Panc1 (cell line): ENCODE measurements around the gene OR5M11. TPM values are rescaled to one million over a fixed set of nuclear protein-coding genes. Genes with fewer than 3 reads are reported as not detected.
"Not testable (repeated sequence)": the region's sequence is repeated elsewhere in the genome, so short reads cannot be mapped to it uniquely, and the experiment has no call there.

Source experiments
- ATAC-seq: fragments of 200-7000 bp; cut with Tn5 transposase; 2 replicates; pipeline ENCODE4 v1.9.1; 2020; ENCODE audit warnings: mild to moderate bottlenecking, moderate library complexity
- Bru-seq: library from RNA; stranded (reverse); fragments of 400-500 nt; gene quantifications from one replicate; lab custom pipeline; 2021; lab: Mats Ljungman, UMichigan
- BruChase-seq, 2 experiments: library from RNA; stranded (reverse); fragments of 400-500 nt; gene quantifications; one replicate each; lab custom pipeline; 2021; lab: Mats Ljungman, UMichigan
- BruUV-seq: library from RNA; stranded (reverse); fragments of 400-500 nt; replicated peaks from 2 replicates; lab custom pipeline; 2021; lab: Mats Ljungman, UMichigan
- CTCF ChIA-PET: fragments of 300-600 bp; sonication (Branson Sonifier 250); formaldehyde crosslinking; loops from one replicate; lab custom pipeline; 2022; ENCODE audit warnings: antibody characterized with exemption; lab: Charles Lee
- POLR2A ChIA-PET: fragments of 300-600 bp; sonication (Branson Sonifier 250); formaldehyde crosslinking; loops from one replicate; lab custom pipeline; 2022; ENCODE audit warnings: antibody characterized with exemption; lab: Charles Lee
- DNase-seq: peaks from one replicate; pipeline ENCODE4 v3.0.0-alpha.2; 2010; ENCODE audit warnings: low read depth, low spot score
- H3K27ac ChIP-seq: 2 replicates; pipeline ENCODE4 v1.5.1; 2011; ENCODE audit warnings: mild to moderate bottlenecking, low read length, inconsistent platforms
- H3K27me3 ChIP-seq: fragments of 200-500 bp; sonication (Bioruptor generic); 2 replicates; pipeline ENCODE4 v1.6.0; 2014; ENCODE audit warnings: low read length, inconsistent platforms; ENCODE audit not compliant: control insufficient read depth, insufficient read depth
- H3K36me3 ChIP-seq: fragments of 200-500 bp; sonication (Bioruptor generic); 2 replicates; pipeline ENCODE4 v1.5.1; 2014; ENCODE audit warnings: inconsistent platforms, mild to moderate bottlenecking, low read length, moderate library complexity; ENCODE audit not compliant: control insufficient read depth, insufficient read depth
- H3K4me1 ChIP-seq: 2 replicates; pipeline ENCODE4 v1.5.1; 2011; ENCODE audit warnings: inconsistent platforms, mild to moderate bottlenecking, low read length, moderate library complexity; ENCODE audit not compliant: control insufficient read depth, insufficient read depth
- H3K4me3 ChIP-seq, 2 experiments: 2 replicates each; pipeline ENCODE4 v1.5.1; 2011 to 2012; ENCODE audit warnings: low read depth in 2 of 2, low read length in 2 of 2, mild to moderate bottlenecking in 2 of 2, inconsistent platforms in 1 of 2, moderate library complexity in 1 of 2
- H3K9me3 ChIP-seq: fragments of 200-500 bp; sonication (Bioruptor generic); 2 replicates; pipeline ENCODE4 v1.5.1; 2014; ENCODE audit warnings: low read depth, mild to moderate bottlenecking, inconsistent platforms, low read length, moderate library complexity; ENCODE audit not compliant: control insufficient read depth, insufficient read depth
- POLR2AphosphoS5 ChIP-seq: IDR thresholded peaks from 2 replicates; pipeline ENCODE4 v1.6.1; 2012; ENCODE audit warnings: mild to moderate bottlenecking, low read depth, low read length, moderate library complexity
- SIN3A ChIP-seq: IDR thresholded peaks from 2 replicates; pipeline ENCODE4 v1.6.1; 2012; ENCODE audit warnings: low read depth, mild to moderate bottlenecking, low read length, moderate library complexity, borderline replicate concordance; ENCODE audit not compliant: insufficient read depth
- TCF7L2 ChIP-seq: IDR thresholded peaks from 2 replicates; pipeline ENCODE4 v1.6.1; 2011; ENCODE audit warnings: mild to moderate bottlenecking, low read depth, low read length, inconsistent platforms
- in situ Hi-C: cut with HindIII; loops from 2 replicates; pipeline ENCODE4 v1.10.0; 2016; ENCODE audit warnings: low sequenced_read_pairs, low pct_unique_long_range_greater_than_20kb
- intact Hi-C: fragments of 100-400 bp; cut with micrococcal nuclease; formaldehyde crosslinking; loops from one replicate; pipeline ENCODE4 v1.10.0; 2022; ENCODE audit not compliant: unreplicated experiment
- long read RNA-seq: library from polyadenylated mRNA; unstranded; transcript quantifications from one replicate; pipeline ENCODE4 v2.0.0, GENCODE V29; 2021; ENCODE audit not compliant: unreplicated experiment
- polyA plus RNA-seq: library from polyadenylated mRNA; unstranded; fragments of >200 nt; gene quantifications from one replicate; pipeline ENCODE4 v1.2.1, GENCODE V29; 2012; ENCODE audit warnings: missing spikeins; ENCODE audit not compliant: insufficient read length
- total RNA-seq: library from RNA; stranded (reverse); gene quantifications from one replicate; pipeline ENCODE4 v1.2.1, GENCODE V29; 2021; ENCODE audit not compliant: unreplicated experiment
- TF ChIP-seq, protein P1 (sequence below): fragments of 450-650 bp; IDR thresholded peaks from 2 replicates; pipeline ENCODE4 v1.5.1; 2017; ENCODE audit warnings: mild to moderate bottlenecking
- TF ChIP-seq, protein P2 (sequence below), 2 experiments: IDR thresholded peaks; 2 replicates each; pipeline ENCODE4 v1.6.1; 2011 to 2012; ENCODE audit warnings: low read depth in 2 of 2, control low read depth in 1 of 2, low read length in 1 of 2, mild to moderate bottlenecking in 1 of 2, moderate library complexity in 1 of 2; ENCODE audit not compliant: insufficient read depth in 1 of 2

Gene OR5M11
- total RNA-seq (not detected), Bru-seq, nascent RNA (not detected), BruChase-seq, experiment 1, labeled RNA remaining after a 2-hour chase (not detected), BruChase-seq, experiment 2, labeled RNA remaining after a 6-hour chase (not detected)
- polyA plus RNA-seq: not detected
- long read RNA-seq: 0 reads

DNA sequence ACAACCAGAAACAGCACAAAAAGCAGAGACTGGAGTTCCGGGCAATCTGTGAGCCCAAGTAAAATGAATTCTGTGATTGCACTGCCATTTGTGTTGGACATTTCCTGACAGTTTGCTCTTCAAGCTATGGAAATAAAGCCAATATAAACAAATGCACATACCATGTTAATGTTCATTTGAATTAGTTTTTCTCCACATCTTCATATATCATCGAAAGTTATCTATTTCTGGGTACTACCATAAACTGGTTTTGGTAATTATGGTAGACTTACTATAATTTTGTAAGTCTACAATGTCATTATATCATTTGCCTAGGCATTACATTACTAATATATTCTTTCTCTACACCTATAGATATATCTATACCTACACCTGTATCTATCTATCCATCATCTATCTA is at the start of gene OR5M11:
Gene OR5M11, minus strand, starts transcription at position 101 of the 400 bp plus-strand sequence. Its CDS starts 0 bp downstream, at position 101.
- Histone ChIP-seq H3K36me3 (no peaks in the 10 kb centered on the region), H3K27ac (no peak within 1 kb of the TSS), H3K4me1 (no peaks in the 10 kb centered on the region), H3K27me3 (no peaks in the 10 kb centered on the region), H3K9me3 (no peaks in the 10 kb centered on the region), H3K4me3 (no peak within 1 kb of the TSS)
- DNase-seq (no peak), ATAC-seq (no peak)
- in situ Hi-C loops (no loop called here), intact Hi-C loops (no loop called here)
- no TSS peak for BruUV-seq
- CTCF ChIA-PET: no interaction called here
- TF ChIP-seq POLR2AphosphoS5: no peak
- TF ChIP-seq, protein P1, sequence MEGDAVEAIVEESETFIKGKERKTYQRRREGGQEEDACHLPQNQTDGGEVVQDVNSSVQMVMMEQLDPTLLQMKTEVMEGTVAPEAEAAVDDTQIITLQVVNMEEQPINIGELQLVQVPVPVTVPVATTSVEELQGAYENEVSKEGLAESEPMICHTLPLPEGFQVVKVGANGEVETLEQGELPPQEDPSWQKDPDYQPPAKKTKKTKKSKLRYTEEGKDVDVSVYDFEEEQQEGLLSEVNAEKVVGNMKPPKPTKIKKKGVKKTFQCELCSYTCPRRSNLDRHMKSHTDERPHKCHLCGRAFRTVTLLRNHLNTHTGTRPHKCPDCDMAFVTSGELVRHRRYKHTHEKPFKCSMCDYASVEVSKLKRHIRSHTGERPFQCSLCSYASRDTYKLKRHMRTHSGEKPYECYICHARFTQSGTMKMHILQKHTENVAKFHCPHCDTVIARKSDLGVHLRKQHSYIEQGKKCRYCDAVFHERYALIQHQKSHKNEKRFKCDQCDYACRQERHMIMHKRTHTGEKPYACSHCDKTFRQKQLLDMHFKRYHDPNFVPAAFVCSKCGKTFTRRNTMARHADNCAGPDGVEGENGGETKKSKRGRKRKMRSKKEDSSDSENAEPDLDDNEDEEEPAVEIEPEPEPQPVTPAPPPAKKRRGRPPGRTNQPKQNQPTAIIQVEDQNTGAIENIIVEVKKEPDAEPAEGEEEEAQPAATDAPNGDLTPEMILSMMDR: no peak
- no peak for TF ChIP-seq TCF7L2
- no peak for TF ChIP-seq SIN3A
- TF ChIP-seq, protein P2, sequence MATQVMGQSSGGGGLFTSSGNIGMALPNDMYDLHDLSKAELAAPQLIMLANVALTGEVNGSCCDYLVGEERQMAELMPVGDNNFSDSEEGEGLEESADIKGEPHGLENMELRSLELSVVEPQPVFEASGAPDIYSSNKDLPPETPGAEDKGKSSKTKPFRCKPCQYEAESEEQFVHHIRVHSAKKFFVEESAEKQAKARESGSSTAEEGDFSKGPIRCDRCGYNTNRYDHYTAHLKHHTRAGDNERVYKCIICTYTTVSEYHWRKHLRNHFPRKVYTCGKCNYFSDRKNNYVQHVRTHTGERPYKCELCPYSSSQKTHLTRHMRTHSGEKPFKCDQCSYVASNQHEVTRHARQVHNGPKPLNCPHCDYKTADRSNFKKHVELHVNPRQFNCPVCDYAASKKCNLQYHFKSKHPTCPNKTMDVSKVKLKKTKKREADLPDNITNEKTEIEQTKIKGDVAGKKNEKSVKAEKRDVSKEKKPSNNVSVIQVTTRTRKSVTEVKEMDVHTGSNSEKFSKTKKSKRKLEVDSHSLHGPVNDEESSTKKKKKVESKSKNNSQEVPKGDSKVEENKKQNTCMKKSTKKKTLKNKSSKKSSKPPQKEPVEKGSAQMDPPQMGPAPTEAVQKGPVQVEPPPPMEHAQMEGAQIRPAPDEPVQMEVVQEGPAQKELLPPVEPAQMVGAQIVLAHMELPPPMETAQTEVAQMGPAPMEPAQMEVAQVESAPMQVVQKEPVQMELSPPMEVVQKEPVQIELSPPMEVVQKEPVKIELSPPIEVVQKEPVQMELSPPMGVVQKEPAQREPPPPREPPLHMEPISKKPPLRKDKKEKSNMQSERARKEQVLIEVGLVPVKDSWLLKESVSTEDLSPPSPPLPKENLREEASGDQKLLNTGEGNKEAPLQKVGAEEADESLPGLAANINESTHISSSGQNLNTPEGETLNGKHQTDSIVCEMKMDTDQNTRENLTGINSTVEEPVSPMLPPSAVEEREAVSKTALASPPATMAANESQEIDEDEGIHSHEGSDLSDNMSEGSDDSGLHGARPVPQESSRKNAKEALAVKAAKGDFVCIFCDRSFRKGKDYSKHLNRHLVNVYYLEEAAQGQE (IDR thresholded peaks at IDR 0.05; ENCODE audit: insufficient read depth in 1 of 2, low read depth in 2 of 2, low read length in 1 of 2): no peak
- POLR2A ChIA-PET: no interaction called here

DNA sequence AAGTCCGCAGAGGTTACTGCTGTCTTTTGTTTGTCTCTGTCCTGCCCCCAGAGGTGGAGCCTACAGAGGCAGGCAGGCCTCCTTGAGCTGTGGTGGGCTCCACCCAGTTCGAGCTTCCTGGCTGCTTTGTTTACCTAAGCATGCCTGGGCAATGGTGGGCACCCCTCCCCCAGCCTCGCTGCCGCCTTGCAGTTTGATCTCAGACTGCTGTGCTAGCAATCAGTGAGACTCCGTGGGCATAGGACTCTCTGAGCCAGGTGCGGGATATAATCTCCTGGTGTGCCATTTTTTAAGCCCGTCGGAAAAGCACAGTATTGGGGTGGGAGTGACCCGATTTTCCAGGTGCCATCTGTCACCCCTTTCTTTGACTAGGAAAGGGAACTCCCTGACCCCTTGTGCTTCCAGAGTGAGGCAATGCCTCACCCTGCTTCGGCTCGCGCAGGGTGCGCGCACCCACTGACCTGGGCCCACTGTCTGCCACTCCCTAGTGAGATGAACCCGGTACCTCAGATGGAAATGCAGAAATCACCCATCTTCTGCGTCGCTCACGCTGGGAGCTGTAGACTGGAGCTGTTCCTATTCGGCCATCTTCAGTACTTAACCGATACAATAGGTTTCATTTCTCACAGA is 49.1 kb upstream of the OR5M11 start:
- ATAC-seq, DNase-seq, H3K36me3 ChIP-seq, in situ Hi-C loops, BruUV-seq, H3K9me3 ChIP-seq, CTCF ChIA-PET, H3K4me3 ChIP-seq, H3K4me1 ChIP-seq, POLR2A ChIA-PET, H3K27me3 ChIP-seq, H3K27ac ChIP-seq, intact Hi-C loops: not testable (repeated sequence)

DNA sequence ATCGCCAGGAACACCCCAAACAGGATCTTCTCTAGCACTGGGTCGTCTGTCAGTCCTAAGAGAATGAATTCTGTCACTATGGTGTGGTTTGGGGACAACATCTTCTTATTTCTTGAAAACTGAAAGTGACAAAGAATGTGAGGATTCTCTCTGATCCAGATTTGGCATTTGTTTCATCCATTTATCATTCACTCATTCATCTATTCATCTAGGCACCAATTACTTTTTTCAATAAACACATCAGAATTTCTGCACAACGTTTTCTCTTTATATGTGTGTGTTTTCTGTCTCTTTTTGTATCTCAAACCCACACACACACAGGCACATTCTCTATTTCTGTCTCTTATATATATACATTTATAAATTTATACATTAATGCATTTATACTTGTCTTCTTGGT is 34.6 kb upstream of the OR5M11 start, which contains the start of gene OR5M10:
Gene OR5M10, minus strand, starts transcription at position 101 of the 400 bp plus-strand sequence. Its CDS starts 0 bp downstream, at position 101.
- CTCF ChIA-PET: no interaction called here

More for the DNA sequence above, 34.6 kb upstream of the OR5M11 start, which contains the start of gene OR5M10:
- no peaks in the 10 kb centered on the region for H3K4me1 ChIP-seq
- intact Hi-C loops (no loop called here), in situ Hi-C loops (no loop called here)
- no peak within 1 kb of the TSS for H3K27ac ChIP-seq
- no peaks in the 10 kb centered on the region for H3K36me3 ChIP-seq
- ATAC-seq (no peak), DNase-seq (no peak)
- no peaks in the 10 kb centered on the region for H3K9me3 ChIP-seq
- H3K4me3 ChIP-seq: no peak within 1 kb of the TSS
- TF ChIP-seq TCF7L2 (no peak), SIN3A (no peak), POLR2AphosphoS5 (no peak)
- TF ChIP-seq, protein P1: no peak
- TF ChIP-seq, protein P2 (IDR thresholded peaks at IDR 0.05; ENCODE audit: insufficient read depth in 1 of 2, low read depth in 2 of 2, low read length in 1 of 2): no peak
- POLR2A ChIA-PET: no interaction called here
- BruUV-seq: no TSS peak
- no peaks in the 10 kb centered on the region for H3K27me3 ChIP-seq
